H1 (cell line): ENCODE data around the gene BCL2L1. TPM values are rescaled to one million over a fixed set of nuclear protein-coding genes. Genes with fewer than 3 reads are reported as not detected.
A peak's percentile ranks its signal among the peaks of the same experiment; 100 is the strongest.

ENCODE experiments used
- CTCF ChIA-PET: fragments of 300-600 bp; sonication (Branson Sonifier 250); formaldehyde crosslinking; loops from one replicate; lab custom pipeline; 2021; ENCODE audit not compliant: partially characterized antibody; lab: Charles Lee
- POLR2A ChIA-PET: fragments of 300-600 bp; sonication (Branson Sonifier 250); formaldehyde crosslinking; loops from one replicate; lab custom pipeline; 2021; ENCODE audit warnings: inconsistent platforms; ENCODE audit not compliant: partially characterized antibody; lab: Charles Lee
- DNase-seq, 2 experiments: peaks; one replicate each; pipeline versions ENCODE4 v3.0.0 to v3.0.0-alpha.2; 2010 to 2022; ENCODE audit warnings: low spot score in 2 of 2, low read depth in 1 of 2, mixed read lengths in 1 of 2
- FAIRE-seq: peaks from 2 replicates; lab custom pipeline; 2011; peaks lifted over from hg19 to GRCh38; lab: Jason Lieb, UNC
- H2AFZ ChIP-seq: 2 replicates; pipeline ENCODE4 v1.8.1; 2012; ENCODE audit warnings: low read length, inconsistent platforms
- H2AK5ac ChIP-seq: 2 replicates; pipeline ENCODE4 v1.6.1; 2013; ENCODE audit warnings: low read depth, low read length
- H2BK120ac ChIP-seq: replicated peaks from 2 replicates; pipeline ENCODE3; 2013; ENCODE audit warnings: low read depth, low read length, inconsistent platforms
- H2BK12ac ChIP-seq: 2 replicates; pipeline ENCODE4 v1.6.1; 2013; ENCODE audit warnings: low read depth, low read length
- H2BK15ac ChIP-seq: 2 replicates; pipeline ENCODE4 v1.6.1; 2013; ENCODE audit warnings: low read length
- H2BK20ac ChIP-seq: 2 replicates; pipeline ENCODE4 v1.6.1; 2013; ENCODE audit warnings: low read length
- H2BK5ac ChIP-seq: 2 replicates; pipeline ENCODE4 v1.6.1; 2013; ENCODE audit warnings: low read depth, low read length
- H3K14ac ChIP-seq: 2 replicates; pipeline ENCODE4 v1.6.1; 2013; ENCODE audit warnings: inconsistent platforms; ENCODE audit not compliant: insufficient read length
- H3K18ac ChIP-seq: 2 replicates; pipeline ENCODE4 v1.6.1; 2013; ENCODE audit warnings: low read length; ENCODE audit errors: extremely low read depth
- H3K23ac ChIP-seq: 2 replicates; pipeline ENCODE4 v1.6.1; 2013; ENCODE audit warnings: inconsistent platforms; ENCODE audit not compliant: insufficient read length
- H3K23me2 ChIP-seq: 2 replicates; pipeline ENCODE4 v1.6.1; 2013; ENCODE audit warnings: low read depth, low read length
- H3K27ac ChIP-seq: 2 replicates; pipeline ENCODE4 v1.6.1; 2011; ENCODE audit warnings: low read depth, low read length, inconsistent platforms
- H3K27me3 ChIP-seq, 4 experiments: replicated peaks in 1 of 4; 1 replicate in 1 of 4; 2 replicates in 3 of 4; pipeline versions ENCODE4 v1.6.1 to v1.8.1; 2011 to 2013; ENCODE audit warnings: low read length in 3 of 4, mild to moderate bottlenecking in 3 of 4, inconsistent platforms in 2 of 4, mixed read lengths in 2 of 4, moderate library complexity in 1 of 4; ENCODE audit not compliant: control insufficient read depth in 3 of 4, insufficient read depth in 3 of 4; ENCODE audit errors: extremely low read depth in 1 of 4
- H3K36me3 ChIP-seq, 4 experiments: 2 replicates each; pipeline versions ENCODE4 v1.6.1 to v1.8.1; 2011 to 2013; ENCODE audit warnings: mild to moderate bottlenecking in 4 of 4, low read length in 3 of 4, moderate library complexity in 2 of 4, control low read depth in 1 of 4, inconsistent platforms in 1 of 4; ENCODE audit not compliant: insufficient read depth in 4 of 4, control insufficient read depth in 2 of 4
- H3K4ac ChIP-seq: replicated peaks from 2 replicates; pipeline ENCODE3; 2013; ENCODE audit warnings: low read length, low read depth, mixed read lengths, inconsistent platforms; ENCODE audit not compliant: insufficient read length
- H3K4me1 ChIP-seq, 4 experiments: replicated peaks in 1 of 4; 1 replicate in 1 of 4; 2 replicates in 3 of 4; pipeline versions ENCODE4 v1.6.1 to v1.8.1; 2011 to 2013; ENCODE audit warnings: low read length in 3 of 4, inconsistent platforms in 2 of 4, mixed read lengths in 1 of 4; ENCODE audit not compliant: insufficient read depth in 4 of 4, control insufficient read depth in 3 of 4
- H3K4me2 ChIP-seq, 2 experiments: 2 replicates each; pipeline versions ENCODE4 v1.6.1 to v1.8.1; 2011 to 2013; ENCODE audit warnings: low read depth in 2 of 2, low read length in 2 of 2, control low read depth in 1 of 2, inconsistent platforms in 1 of 2, mild to moderate bottlenecking in 1 of 2; ENCODE audit not compliant: insufficient read depth in 1 of 2
- H3K4me3 ChIP-seq, 4 experiments: fragments of 200-600, 300-600 bp in 1 of 4; sonication (generic), shearing (Covaris generic), sonication (Bioruptor Twin) in 1 of 4; 2 replicates each; pipeline versions ENCODE4 v1.5.1 to v1.8.1; 2011 to 2016; ENCODE audit warnings: low read length in 4 of 4, low read depth in 3 of 4, control low read depth in 2 of 4, inconsistent platforms in 2 of 4, mild to moderate bottlenecking in 2 of 4, mixed read lengths in 1 of 4, moderate library complexity in 1 of 4; ENCODE audit not compliant: insufficient read depth in 2 of 4; ENCODE audit errors: extremely low read depth in 1 of 4
- H3K56ac ChIP-seq: replicated peaks from 2 replicates; pipeline ENCODE3; 2013; ENCODE audit warnings: low read depth, mild to moderate bottlenecking, mixed read lengths, low read length, inconsistent platforms; ENCODE audit not compliant: insufficient read length
- H3K79me1 ChIP-seq: 2 replicates; pipeline ENCODE4 v1.6.1; 2013; ENCODE audit warnings: low read depth, low read length, control low read depth
- H3K79me2 ChIP-seq, 2 experiments: 2 replicates each; pipeline versions ENCODE4 v1.6.1 to v1.8.1; 2012 to 2013; ENCODE audit warnings: low read length in 2 of 2, mild to moderate bottlenecking in 2 of 2, inconsistent platforms in 1 of 2; ENCODE audit not compliant: insufficient read depth in 2 of 2, control insufficient read depth in 1 of 2
- H3K9ac ChIP-seq, 4 experiments: replicated peaks in 1 of 4; 1 replicate in 1 of 4; 2 replicates in 3 of 4; pipeline versions ENCODE4 v1.6.1 to v1.8.1; 2011 to 2013; ENCODE audit warnings: low read depth in 3 of 4, low read length in 3 of 4, control low read depth in 2 of 4, mild to moderate bottlenecking in 2 of 4, moderate library complexity in 2 of 4, inconsistent platforms in 1 of 4; ENCODE audit errors: extremely low read depth in 1 of 4
- H3K9me3 ChIP-seq, 2 experiments: 2 replicates each; pipeline versions ENCODE4 v1.6.1 to v1.8.1; 2012 to 2013; ENCODE audit warnings: mild to moderate bottlenecking in 2 of 2, moderate library complexity in 2 of 2, control low read depth in 1 of 2, inconsistent platforms in 1 of 2, low read depth in 1 of 2, low read length in 1 of 2, mixed read lengths in 1 of 2; ENCODE audit not compliant: insufficient read depth in 2 of 2
- H4K20me1 ChIP-seq, 2 experiments: replicated peaks in 1 of 2; 2 replicates each; pipeline versions ENCODE3 to v1.8.1; 2011 to 2013; ENCODE audit warnings: inconsistent platforms in 2 of 2, low read length in 2 of 2, mild to moderate bottlenecking in 1 of 2; ENCODE audit not compliant: insufficient read depth in 2 of 2, control insufficient read depth in 1 of 2
- H4K5ac ChIP-seq: 2 replicates; pipeline ENCODE4 v1.6.1; 2013; ENCODE audit warnings: low read length, low read depth, mixed read lengths, inconsistent platforms; ENCODE audit not compliant: insufficient read length
- H4K8ac ChIP-seq: 2 replicates; pipeline ENCODE4 v1.8.0; 2013; ENCODE audit warnings: mild to moderate bottlenecking, moderate library complexity, low read length, inconsistent platforms; ENCODE audit not compliant: insufficient read depth; ENCODE audit errors: extremely low read depth
- H4K91ac ChIP-seq: replicated peaks from 2 replicates; pipeline ENCODE3; 2013; ENCODE audit warnings: low read length, mixed read lengths, inconsistent platforms; ENCODE audit not compliant: insufficient read length
- CHD1 ChIP-seq: IDR thresholded peaks from 2 replicates; pipeline ENCODE4 v1.6.1; 2012; ENCODE audit warnings: low read depth, low read length, improper control_type of control experiment
- WGBS, 2 experiments: shearing (Covaris generic) in 1 of 2; methylation state at CpG; one replicate each; pipeline versions ENCODE4 v1.1.6 to v1.1.7; 2013 to 2015; ENCODE audit warnings: low lambda C conversion rate in 2 of 2, mixed read lengths in 2 of 2, inconsistent platforms in 1 of 2, low coverage in 1 of 2, missing lambda C conversion rate in 1 of 2; ENCODE audit not compliant: insufficient replicate concordance in 2 of 2, insufficient coverage in 1 of 2, insufficient read length in 1 of 2; ENCODE audit errors: extremely low coverage in 1 of 2, missing lambda C conversion rate in 1 of 2; 5-methylcytosine and 5-hydroxymethylcytosine counted together
- polyA plus RNA-seq, 7 experiments: library from polyadenylated mRNA; depleted of rRNA in 3 of 7; stranded (reverse) in 5 of 7; unstranded in 2 of 7; fragments of >200 nt in 5 of 7; fragments of 200-250 nt in 2 of 7; gene quantifications; 1 replicate in 5 of 7; 2 replicates in 1 of 7; 4 replicates in 1 of 7; pipeline versions ENCODE4 v1.2.1 to v1.2.3, GENCODE V29; 2011 to 2013; ENCODE audit warnings: missing spikeins in 2 of 7, mixed read lengths in 2 of 7
- total RNA-seq: library from RNA; stranded (reverse); fragmentation: NEBNext Ultra II Directional; extraction: Animal tissue kit (Norgen Biotek cat#: 25700); gene quantifications from 2 replicates; pipeline ENCODE4 v1.2.1, GENCODE V29; 2021

BCL2L1 gene
- total and polyA plus RNA-seq, 2 of the 8 experiments (the other 6 are each of a cell fraction or from before 2014, with no cell fraction given): 64.9 to 66.1 TPM

DNA sequence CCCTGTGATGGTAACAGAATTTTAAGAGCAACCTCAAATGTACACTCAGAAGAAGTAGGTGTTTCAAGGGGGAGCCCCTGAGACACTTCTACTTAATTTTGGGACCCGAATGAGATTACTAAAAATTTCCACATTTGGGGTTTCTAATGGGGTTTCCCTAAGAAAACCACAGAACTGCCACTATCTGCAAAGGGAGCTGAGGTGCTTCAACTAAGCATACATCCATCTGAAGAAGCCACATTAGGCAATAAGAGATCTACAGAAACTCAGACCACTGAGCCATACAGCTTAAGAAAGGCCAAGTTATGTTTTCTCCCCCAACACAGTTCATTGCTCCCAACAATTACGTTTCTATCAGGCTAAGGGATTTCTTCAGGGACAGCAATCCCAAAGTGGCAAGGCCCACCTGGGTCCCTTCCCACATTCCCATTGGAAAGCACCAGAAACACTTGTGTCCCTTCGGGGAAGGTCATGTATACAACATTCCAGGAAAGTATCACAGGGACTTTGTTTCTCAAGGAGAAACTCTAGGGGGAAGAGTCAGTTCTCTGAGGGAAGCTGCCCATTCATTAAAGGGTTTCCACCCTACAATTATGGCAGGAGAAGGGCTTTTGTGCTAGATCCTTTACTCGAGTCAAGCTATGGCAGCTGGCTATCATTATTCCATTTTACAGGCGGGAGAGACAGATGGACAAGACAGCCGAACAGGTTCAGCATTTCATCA lies 5.0 kb downstream of the BCL2L1 start:
- no peak overlapping the region for H4K91ac ChIP-seq
- no peak overlapping the region for H3K56ac ChIP-seq
- no peak overlapping the region for H3K14ac ChIP-seq
- H3K27ac ChIP-seq: no peak overlapping the region
- WGBS, 2 experiments: 90% methylated on average over 6 of the region's 6 CpGs; no CpG with 5 or more reads in 1 of the 2 experiments
- no peak overlapping the region for H3K4me3 ChIP-seq
- no peak overlapping the region for H4K5ac ChIP-seq
- no peak overlapping the region for H3K18ac ChIP-seq
- H4K20me1 ChIP-seq: peaks cover 0 to 6% of the 10 kb centered on the region in 2 experiments
- CTCF ChIA-PET: interaction anchor here (1.3 to 8.6 kb wide), 6 partner anchors 11 to 158 kb away, joined by 3 to 151 read pairs (median 4); no protein-coding TSS in a partner anchor
- H2BK120ac ChIP-seq: no peak overlapping the region
- H3K4ac ChIP-seq: no peak overlapping the region
- TF ChIP-seq CHD1: no peak
- H4K8ac ChIP-seq: no peak overlapping the region
- H3K9ac ChIP-seq: no peak overlapping the region
- FAIRE-seq (no peak), DNase-seq (no peak)
- H3K23ac ChIP-seq: no peak overlapping the region
- peaks cover 29 to 53% (median 47%) of the 10 kb centered on the region in 4 experiments for H3K4me1 ChIP-seq
- peaks cover 2% of the 10 kb centered on the region; the same call in 1 of the 2 replicates for H3K79me1 ChIP-seq
- H3K27me3 ChIP-seq: no peaks in the 10 kb centered on the region
- H3K23me2 ChIP-seq: peaks cover 4% of the 10 kb centered on the region
- H2BK15ac ChIP-seq: no peak overlapping the region
- peaks cover 0 to 16% (median 11%) of the 10 kb centered on the region in 4 experiments; a peak in 7 of 8 replicates for H3K36me3 ChIP-seq
- H2AFZ ChIP-seq: no peak overlapping the region
- no peaks in the 10 kb centered on the region for H3K9me3 ChIP-seq
- POLR2A ChIA-PET: interaction anchor here (0.6 to 9.7 kb wide), 6 partner anchors 9 to 56 kb away, joined by 3 to 108 read pairs (median 14); no protein-coding TSS in a partner anchor
- H3K79me2 ChIP-seq: peaks cover 13 to 93% of the 10 kb centered on the region in 2 experiments
- H2BK20ac ChIP-seq: no peak overlapping the region
- no peak overlapping the region for H2AK5ac ChIP-seq
- H3K4me2 ChIP-seq: 0 out of 4 replicates have a peak overlapping the region, but pooled peaks of 1 of the 2 experiments have one; percentile 1
- H2BK5ac ChIP-seq: no peak overlapping the region
- 0 out of 2 replicates have a peak overlapping the region, but pooled peaks have one; percentile 20 for H2BK12ac ChIP-seq
